HG03520 (cell line): ENCODE data around the gene EMILIN1.
A peak's percentile ranks its signal among the peaks of the same experiment; 100 is the strongest.
"Not testable (repeated sequence)": the region's sequence is repeated elsewhere in the genome, so short reads cannot be mapped to it uniquely, and the experiment has no call there.

Experiments used
- ATAC-seq: cut with Tn5 transposase; IDR thresholded peaks from one replicate; pipeline ENCODE4 v1.9.1; 2021; ENCODE audit warnings: mild to moderate bottlenecking, moderate library complexity; ENCODE audit not compliant: unreplicated experiment

The EMILIN1 gene

GRCh38 chr2:27119330-27119670 is 40.9 kb downstream of the EMILIN1 start:
- ATAC-seq = not testable (repeated sequence)

- ATAC-seq = no peak
Measured at GRCh38 chr2:27121906-27122305, 43.5 kb downstream of the EMILIN1 start.

- ATAC-seq = no peak
Measured at GRCh38 chr2:27122791-27123190, 44.4 kb downstream of the EMILIN1 start.

- no peak for ATAC-seq
Measured at GRCh38 chr2:27123302-27124150, 45.1 kb downstream of the EMILIN1 start, which contains the start of gene ABHD1. TSS of gene ABHD1 (plus strand) at chr2:27123815. CDS start at chr2:27123949, 134 bp downstream.

- ATAC-seq = no peak
Measured at GRCh38 chr2:27125104-27125503, 46.7 kb downstream of the EMILIN1 start.

GRCh38 chr2:27126252-27126710 is 47.9 kb downstream of the EMILIN1 start:
- no peak for ATAC-seq

- no peak for ATAC-seq
Measured at GRCh38 chr2:27127883-27128667, 49.7 kb downstream of the EMILIN1 start.

- ATAC-seq = no peak
Measured at GRCh38 chr2:27128668-27129571, 50.5 kb downstream of the EMILIN1 start.

- ATAC-seq = no peak
Measured at GRCh38 chr2:27130396-27130795, 52.0 kb downstream of the EMILIN1 start.

- no peak for ATAC-seq
Measured at GRCh38 chr2:27131429-27131828, 53.0 kb downstream of the EMILIN1 start.

- ATAC-seq = no peak
Measured at GRCh38 chr2:27133195-27133875, 54.9 kb downstream of the EMILIN1 start.

GRCh38 chr2:27133905-27134780 is 55.7 kb downstream of the EMILIN1 start, which contains the start of gene PREB:
TSS of gene PREB (minus strand) at chr2:27134636. CDS start at chr2:27134421, 215 bp downstream.
- peak; percentile 76 for ATAC-seq

GRCh38 chr2:27134781-27135477 is 56.5 kb downstream of the EMILIN1 start:
- ATAC-seq = no peak

GRCh38 chr2:27135478-27135955 is 57.1 kb downstream of the EMILIN1 start:
- no peak for ATAC-seq
